ENCODE measurements around the gene ADCY10.

DNA sequence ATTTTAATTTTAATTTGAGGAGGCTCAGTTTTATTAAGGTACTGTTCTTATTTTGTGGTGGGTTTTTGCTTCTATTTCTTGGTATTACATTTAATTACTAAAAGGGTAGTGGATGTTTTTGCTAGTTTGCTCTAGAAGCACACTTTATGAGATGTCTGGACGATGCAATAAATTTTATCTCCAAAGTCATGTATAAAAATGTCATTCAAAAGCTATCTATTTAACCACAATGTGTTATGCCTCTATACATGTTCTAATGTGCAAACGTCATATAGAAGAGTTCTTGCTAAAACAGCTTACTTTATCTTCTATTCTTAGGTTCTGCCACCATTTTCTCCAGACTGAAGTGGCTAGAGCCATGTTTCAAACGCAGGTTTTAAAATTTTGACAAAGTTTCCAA is 35.9 kb upstream of the ADCY10 start:
- TF ChIP-seq POLR2AphosphoS5 (IDR thresholded peaks at IDR 0.05) = no peak
- TF ChIP-seq, protein P1, sequence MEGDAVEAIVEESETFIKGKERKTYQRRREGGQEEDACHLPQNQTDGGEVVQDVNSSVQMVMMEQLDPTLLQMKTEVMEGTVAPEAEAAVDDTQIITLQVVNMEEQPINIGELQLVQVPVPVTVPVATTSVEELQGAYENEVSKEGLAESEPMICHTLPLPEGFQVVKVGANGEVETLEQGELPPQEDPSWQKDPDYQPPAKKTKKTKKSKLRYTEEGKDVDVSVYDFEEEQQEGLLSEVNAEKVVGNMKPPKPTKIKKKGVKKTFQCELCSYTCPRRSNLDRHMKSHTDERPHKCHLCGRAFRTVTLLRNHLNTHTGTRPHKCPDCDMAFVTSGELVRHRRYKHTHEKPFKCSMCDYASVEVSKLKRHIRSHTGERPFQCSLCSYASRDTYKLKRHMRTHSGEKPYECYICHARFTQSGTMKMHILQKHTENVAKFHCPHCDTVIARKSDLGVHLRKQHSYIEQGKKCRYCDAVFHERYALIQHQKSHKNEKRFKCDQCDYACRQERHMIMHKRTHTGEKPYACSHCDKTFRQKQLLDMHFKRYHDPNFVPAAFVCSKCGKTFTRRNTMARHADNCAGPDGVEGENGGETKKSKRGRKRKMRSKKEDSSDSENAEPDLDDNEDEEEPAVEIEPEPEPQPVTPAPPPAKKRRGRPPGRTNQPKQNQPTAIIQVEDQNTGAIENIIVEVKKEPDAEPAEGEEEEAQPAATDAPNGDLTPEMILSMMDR (IDR thresholded peaks at IDR 0.05) = no peak
- TF ChIP-seq POLR2A (IDR thresholded peaks at IDR 0.05) = no peak
